Body of pancreas (tissue), 4 donors: ENCODE results near the gene CYB5A.

ENCODE experiments used
- POLR2A ChIP-seq, 3 donors: fragments of 450-650 bp; IDR thresholded peaks; one replicate each; pipeline ENCODE4 v1.6.1; 2016; ENCODE audit warnings: antibody characterized with exemption in 3 of 3, mild to moderate bottlenecking in 2 of 3
- TF ChIP-seq, protein P1 (sequence below), 7 experiments: fragments of 450-650 bp in 4 of 7; fragments of 200-600 bp in 3 of 7; sonication (generic) in 3 of 7; IDR thresholded peaks; one replicate each; pipeline ENCODE4 v1.5.1; 2016 to 2019; ENCODE audit warnings: antibody characterized with exemption in 7 of 7

- no peak for TF ChIP-seq POLR2A (IDR thresholded peaks at IDR 0.05)
- TF ChIP-seq, protein P1, sequence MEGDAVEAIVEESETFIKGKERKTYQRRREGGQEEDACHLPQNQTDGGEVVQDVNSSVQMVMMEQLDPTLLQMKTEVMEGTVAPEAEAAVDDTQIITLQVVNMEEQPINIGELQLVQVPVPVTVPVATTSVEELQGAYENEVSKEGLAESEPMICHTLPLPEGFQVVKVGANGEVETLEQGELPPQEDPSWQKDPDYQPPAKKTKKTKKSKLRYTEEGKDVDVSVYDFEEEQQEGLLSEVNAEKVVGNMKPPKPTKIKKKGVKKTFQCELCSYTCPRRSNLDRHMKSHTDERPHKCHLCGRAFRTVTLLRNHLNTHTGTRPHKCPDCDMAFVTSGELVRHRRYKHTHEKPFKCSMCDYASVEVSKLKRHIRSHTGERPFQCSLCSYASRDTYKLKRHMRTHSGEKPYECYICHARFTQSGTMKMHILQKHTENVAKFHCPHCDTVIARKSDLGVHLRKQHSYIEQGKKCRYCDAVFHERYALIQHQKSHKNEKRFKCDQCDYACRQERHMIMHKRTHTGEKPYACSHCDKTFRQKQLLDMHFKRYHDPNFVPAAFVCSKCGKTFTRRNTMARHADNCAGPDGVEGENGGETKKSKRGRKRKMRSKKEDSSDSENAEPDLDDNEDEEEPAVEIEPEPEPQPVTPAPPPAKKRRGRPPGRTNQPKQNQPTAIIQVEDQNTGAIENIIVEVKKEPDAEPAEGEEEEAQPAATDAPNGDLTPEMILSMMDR (IDR thresholded peaks at IDR 0.05), result no peak
These were observed 7.4 kb upstream of the CYB5A start for GRCh38 chr18:74299162-74299561.
